Upper lobe of left lung (tissue), 6 donors: Measurements from ENCODE around the gene HS3ST5. TPM values are rescaled to one million over a fixed set of nuclear protein-coding genes. Genes with fewer than 3 reads are reported as not detected.
A peak's percentile ranks its signal among the peaks of the same experiment; 100 is the strongest.

ENCODE experiments used
- ATAC-seq, 2 donors: fragments of 200-7000 bp; cut with Tn5 transposase; one replicate each; pipeline ENCODE4 v1.9.1; 2022; ENCODE audit warnings: mild to moderate bottlenecking in 2 of 2, moderate library complexity in 2 of 2; ENCODE audit not compliant: low FRiP score in 2 of 2
- DNase-seq, 2 donors: peaks; one replicate each; pipeline ENCODE4 v3.0.0-alpha.2; 2019 to 2020
- H3K27ac ChIP-seq, 4 donors: fragments of 200-600 bp; sonication (generic); one replicate each; pipeline ENCODE4 v1.5.1; 2016 to 2019
- H3K27me3 ChIP-seq, 4 donors: fragments of 200-600 bp; sonication (generic); one replicate each; pipeline ENCODE4 v1.5.1; 2017 to 2019
- H3K36me3 ChIP-seq, 4 donors: fragments of 200-600 bp; sonication (generic); one replicate each; pipeline ENCODE4 v1.5.1; 2016 to 2019
- H3K4me1 ChIP-seq, 4 donors: fragments of 200-600 bp; sonication (generic); one replicate each; pipeline ENCODE4 v1.5.1; 2018 to 2019
- H3K4me3 ChIP-seq, 4 donors: fragments of 200-600 bp; sonication (generic); one replicate each; pipeline ENCODE4 v1.5.1; 2017 to 2019; ENCODE audit warnings: mild to moderate bottlenecking in 2 of 4, moderate library complexity in 1 of 4
- H3K9me3 ChIP-seq, 4 donors: fragments of 200-600 bp; sonication (generic); one replicate each; pipeline ENCODE4 v1.5.1; 2018 to 2019
- CTCF ChIP-seq, 6 experiments: fragments of 450-650 bp in 4 of 6; fragments of 200-600 bp in 2 of 6; sonication (generic) in 2 of 6; IDR thresholded peaks; one replicate each; pipeline ENCODE4 v1.5.1; 2016 to 2019; ENCODE audit warnings: antibody characterized with exemption in 6 of 6
- EP300 ChIP-seq, 4 donors: sonication (generic); formaldehyde crosslinking; IDR thresholded peaks; one replicate each; pipeline ENCODE4 v1.5.1; 2017; ENCODE audit warnings: antibody characterized with exemption in 4 of 4, control low read depth in 2 of 4
- POLR2A ChIP-seq, 4 donors: fragments of 450-650 bp; IDR thresholded peaks; one replicate each; pipeline ENCODE4 v1.5.1; 2016 to 2017; ENCODE audit warnings: antibody characterized with exemption in 4 of 4, mild to moderate bottlenecking in 2 of 4
- POLR2AphosphoS5 ChIP-seq, 2 donors: sonication (generic); formaldehyde crosslinking; IDR thresholded peaks; one replicate each; pipeline ENCODE4 v1.5.1; 2017; ENCODE audit warnings: antibody characterized with exemption in 2 of 2
- WGBS, 2 donors: methylation state at CpG; one replicate each; pipeline ENCODE4 v1.1.5; 2017 to 2018; 5-methylcytosine and 5-hydroxymethylcytosine counted together
- total RNA-seq, 6 donors: library from RNA; depleted of rRNA in 4 of 6; stranded (reverse); fragments of >200 nt in 4 of 6; gene quantifications; one replicate each; pipeline versions ENCODE4 v1.1.0 to v1.2.1, GENCODE V29; 2016 to 2021
- donor health status: DM: no; HTN: no; CAD: no; lungs with moderate emphysema.
- donor health status: DM: no; HTN: yes; CAD: no; lungs with severe emphysema.

HS3ST5 gene
- total RNA-seq, 6 donors from 2014 or later, result 0.17 to 0.52 (median 0.30) TPM; not detected in 1

- Histone ChIP-seq H3K4me3 (no peak overlapping the region), H3K27me3 (no peaks in the 10 kb centered on the region), H3K27ac (no peak overlapping the region), H3K4me1 (no peaks in the 10 kb centered on the region), H3K9me3 (no peaks in the 10 kb centered on the region), H3K36me3 (no peaks in the 10 kb centered on the region)
- ATAC-seq, result peak in 1 of 2 donors; percentile 63
- WGBS, 2 donors, result 0 to 3% methylated on average over 2 of the region's 2 CpGs
- TF ChIP-seq POLR2A (IDR thresholded peaks at IDR 0.05), result no peak
- peak in 5 of 6 experiments; percentile 35 to 59 (median 46) for TF ChIP-seq CTCF (IDR thresholded peaks at IDR 0.05)
- TF ChIP-seq EP300 (IDR thresholded peaks at IDR 0.05), result no peak
- DNase-seq, result no peak
Observed at GRCh38 chr6:114096561-114097172, 246.2 kb downstream of the HS3ST5 start.

GRCh38 chr6:114092943-114093342 is 249.9 kb downstream of the HS3ST5 start:
- 89 to 93% methylated on average over 2 of the region's 2 CpGs for WGBS, 2 donors
- TF ChIP-seq POLR2AphosphoS5 (IDR thresholded peaks at IDR 0.05), result no peak
- TF ChIP-seq EP300 (IDR thresholded peaks at IDR 0.05), result no peak
- no peak for TF ChIP-seq POLR2A (IDR thresholded peaks at IDR 0.05)
- TF ChIP-seq CTCF (IDR thresholded peaks at IDR 0.05), result no peak
- Histone ChIP-seq H3K36me3 (no peaks in the 10 kb centered on the region), H3K4me3 (no peak overlapping the region), H3K4me1 (no peaks in the 10 kb centered on the region), H3K9me3 (no peaks in the 10 kb centered on the region), H3K27me3 (no peaks in the 10 kb centered on the region), H3K27ac (no peak overlapping the region)
- DNase-seq, result no peak
- no peak for ATAC-seq

GRCh38 chr6:114090626-114091025 is 252.2 kb downstream of the HS3ST5 start:
- H3K36me3 ChIP-seq, result no peaks in the 10 kb centered on the region
- no peak for ATAC-seq
- no peak overlapping the region for H3K4me3 ChIP-seq
- WGBS, 2 donors, result 44 to 53% methylated on average over 4 of the region's 4 CpGs
- no peaks in the 10 kb centered on the region for H3K9me3 ChIP-seq
- no peak for TF ChIP-seq POLR2AphosphoS5 (IDR thresholded peaks at IDR 0.05)
- H3K27ac ChIP-seq, result no peak overlapping the region
- DNase-seq, result no peak
- no peaks in the 10 kb centered on the region for H3K4me1 ChIP-seq
- H3K27me3 ChIP-seq, result no peaks in the 10 kb centered on the region

- H3K4me1 ChIP-seq, result no peaks in the 10 kb centered on the region
- no peak for TF ChIP-seq POLR2AphosphoS5 (IDR thresholded peaks at IDR 0.05)
- ATAC-seq, result no peak
- H3K4me3 ChIP-seq, result no peak overlapping the region
- 78 to 85% methylated on average over 2 of the region's 2 CpGs for WGBS, 2 donors
- H3K9me3 ChIP-seq, result no peaks in the 10 kb centered on the region
- no peaks in the 10 kb centered on the region for H3K36me3 ChIP-seq
- H3K27ac ChIP-seq, result no peak overlapping the region
- no peak for DNase-seq
- no peaks in the 10 kb centered on the region for H3K27me3 ChIP-seq
Observed at GRCh38 chr6:114087496-114087895, 255.3 kb downstream of the HS3ST5 start.

GRCh38 chr6:114085211-114085610 is 257.6 kb downstream of the HS3ST5 start:
- DNase-seq, result no peak
- 76 to 82% methylated on average over 2 of the region's 2 CpGs for whole genome bisulfite sequencing, 2 donors
- no peak for ATAC-seq
- no peaks in the 10 kb centered on the region for H3K4me1 ChIP-seq
- H3K36me3 ChIP-seq, result no peaks in the 10 kb centered on the region
- no peaks in the 10 kb centered on the region for H3K9me3 ChIP-seq
- no peak overlapping the region for H3K27ac ChIP-seq
- TF ChIP-seq EP300 (IDR thresholded peaks at IDR 0.05), result no peak
- TF ChIP-seq POLR2A (IDR thresholded peaks at IDR 0.05), result no peak
- no peak for TF ChIP-seq POLR2AphosphoS5 (IDR thresholded peaks at IDR 0.05)
- no peak for TF ChIP-seq CTCF (IDR thresholded peaks at IDR 0.05)
- no peak overlapping the region for H3K4me3 ChIP-seq
- H3K27me3 ChIP-seq, result no peaks in the 10 kb centered on the region

GRCh38 chr6:114084327-114084890 is 258.4 kb downstream of the HS3ST5 start:
- ATAC-seq (no peak), DNase-seq (peak in 1 of 2 donors; percentile 56)
- Histone ChIP-seq H3K4me3 (no peak overlapping the region), H3K4me1 (no peaks in the 10 kb centered on the region), H3K36me3 (no peaks in the 10 kb centered on the region), H3K27me3 (no peaks in the 10 kb centered on the region), H3K9me3 (no peaks in the 10 kb centered on the region), H3K27ac (no peak overlapping the region)
- WGBS, 2 donors, result 87% methylated on average over 16 of the region's 16 CpGs
- TF ChIP-seq EP300 (IDR thresholded peaks at IDR 0.05) (no peak), POLR2AphosphoS5 (IDR thresholded peaks at IDR 0.05) (no peak), POLR2A (IDR thresholded peaks at IDR 0.05) (no peak), CTCF (IDR thresholded peaks at IDR 0.05) (no peak)
